Right renal pelvis (tissue), 4 donors: ENCODE results near the gene BAIAP2L2. TPM values are rescaled to one million over a fixed set of nuclear protein-coding genes. Genes with fewer than 3 reads are reported as not detected.

Experiments
- DNase-seq, 4 donors: peaks; one replicate each; pipeline ENCODE4 v3.0.0-alpha.2; 2013; ENCODE audit warnings: low read depth in 4 of 4, low spot score in 3 of 4, missing footprints in 1 of 4
- polyA plus RNA-seq, 4 donors: library from polyadenylated mRNA; unstranded; fragments of 120-200 nt; gene quantifications; one replicate each; pipeline ENCODE4 v1.2.1, GENCODE V29; 2013; ENCODE audit not compliant: insufficient read length in 4 of 4

Gene BAIAP2L2
- polyA plus RNA-seq, 4 donors: 5.0 to 7.5 (median 6.6) TPM

- DNase-seq: no peak
These were observed 998 bp downstream of the BAIAP2L2 start for GRCh38 chr22:38109371-38110001.

GRCh38 chr22:38108561-38109319 is 1.7 kb downstream of the BAIAP2L2 start:
- no peak for DNase-seq

GRCh38 chr22:38107692-38108515 is 2.6 kb downstream of the BAIAP2L2 start:
- no peak for DNase-seq

- DNase-seq: no peak
These were observed 3.5 kb downstream of the BAIAP2L2 start for GRCh38 chr22:38106814-38107578.

GRCh38 chr22:38104084-38104483 is 6.4 kb downstream of the BAIAP2L2 start:
- DNase-seq: no peak

GRCh38 chr22:38103641-38104040 is 6.8 kb downstream of the BAIAP2L2 start:
- DNase-seq: no peak

GRCh38 chr22:38098410-38099249 is 11.9 kb downstream of the BAIAP2L2 start:
- no peak for DNase-seq

- no peak for DNase-seq
These were observed 12.7 kb downstream of the BAIAP2L2 start for GRCh38 chr22:38097557-38098409.

GRCh38 chr22:38097058-38097457 is 13.4 kb downstream of the BAIAP2L2 start:
- no peak for DNase-seq

- DNase-seq: no peak
These were observed 21.0 kb downstream of the BAIAP2L2 start for GRCh38 chr22:38089474-38089851.

- no peak for DNase-seq
These were observed 21.6 kb downstream of the BAIAP2L2 start for GRCh38 chr22:38088629-38089473.

- DNase-seq: no peak
These were observed 22.6 kb downstream of the BAIAP2L2 start for GRCh38 chr22:38087855-38088254.

GRCh38 chr22:38086942-38087341 is 23.5 kb downstream of the BAIAP2L2 start:
- DNase-seq: no peak

- no peak for DNase-seq
These were observed 24.3 kb downstream of the BAIAP2L2 start for GRCh38 chr22:38086001-38086845.

- DNase-seq: no peak
These were observed 25.0 kb downstream of the BAIAP2L2 start for GRCh38 chr22:38085501-38085900.

GRCh38 chr22:38085056-38085455 is 25.4 kb downstream of the BAIAP2L2 start:
- no peak for DNase-seq
